Breast epithelium (tissue), 3 donors: Measurements from ENCODE around the gene DBP.

ENCODE experiments used
- POLR2A ChIP-seq: fragments of 450-650 bp; IDR thresholded peaks from one replicate; pipeline ENCODE4 v1.6.1; 2016; ENCODE audit warnings: antibody characterized with exemption, mild to moderate bottlenecking, moderate library complexity
- POLR2AphosphoS5 ChIP-seq, 3 donors: sonication (generic); formaldehyde crosslinking; IDR thresholded peaks; one replicate each; pipeline ENCODE4 v1.6.1; 2017; ENCODE audit warnings: antibody characterized with exemption in 3 of 3
- TF ChIP-seq, protein P1 (sequence below), 3 donors: fragments of 450-650 bp; IDR thresholded peaks; one replicate each; pipeline ENCODE4 v1.5.1; 2016 to 2017; ENCODE audit warnings: antibody characterized with exemption in 3 of 3, mild to moderate bottlenecking in 3 of 3, moderate library complexity in 3 of 3

DNA sequence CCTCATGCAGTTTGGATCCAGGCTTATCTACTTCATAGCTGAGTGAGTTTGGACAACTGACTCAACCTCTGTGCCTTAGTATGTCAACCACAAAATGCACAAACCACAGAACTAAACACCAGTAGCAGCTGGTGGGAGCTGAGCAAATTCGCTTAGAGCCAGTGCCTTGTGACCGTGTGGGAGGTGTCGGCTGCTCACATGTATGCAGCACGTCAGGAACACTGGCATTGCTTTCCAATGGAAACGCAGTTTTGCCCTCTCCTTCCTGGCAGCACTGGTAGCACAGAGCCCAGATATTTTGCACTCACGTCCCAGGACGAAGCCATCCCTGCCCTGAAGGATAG, 43.9 kb upstream of the DBP start:
- TF ChIP-seq POLR2AphosphoS5 (IDR thresholded peaks at IDR 0.05) (no peak), POLR2A (no peak)
- TF ChIP-seq, protein P1, sequence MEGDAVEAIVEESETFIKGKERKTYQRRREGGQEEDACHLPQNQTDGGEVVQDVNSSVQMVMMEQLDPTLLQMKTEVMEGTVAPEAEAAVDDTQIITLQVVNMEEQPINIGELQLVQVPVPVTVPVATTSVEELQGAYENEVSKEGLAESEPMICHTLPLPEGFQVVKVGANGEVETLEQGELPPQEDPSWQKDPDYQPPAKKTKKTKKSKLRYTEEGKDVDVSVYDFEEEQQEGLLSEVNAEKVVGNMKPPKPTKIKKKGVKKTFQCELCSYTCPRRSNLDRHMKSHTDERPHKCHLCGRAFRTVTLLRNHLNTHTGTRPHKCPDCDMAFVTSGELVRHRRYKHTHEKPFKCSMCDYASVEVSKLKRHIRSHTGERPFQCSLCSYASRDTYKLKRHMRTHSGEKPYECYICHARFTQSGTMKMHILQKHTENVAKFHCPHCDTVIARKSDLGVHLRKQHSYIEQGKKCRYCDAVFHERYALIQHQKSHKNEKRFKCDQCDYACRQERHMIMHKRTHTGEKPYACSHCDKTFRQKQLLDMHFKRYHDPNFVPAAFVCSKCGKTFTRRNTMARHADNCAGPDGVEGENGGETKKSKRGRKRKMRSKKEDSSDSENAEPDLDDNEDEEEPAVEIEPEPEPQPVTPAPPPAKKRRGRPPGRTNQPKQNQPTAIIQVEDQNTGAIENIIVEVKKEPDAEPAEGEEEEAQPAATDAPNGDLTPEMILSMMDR (IDR thresholded peaks at IDR 0.05) = no peak
